NCI-H446 treated with DMSO at 0.1 percent for 48 hours (cell line): Measurements from ENCODE around the gene PLEKHN1.

Experiments used
- DNase-seq: peaks from one replicate; lab custom pipeline; 2025; lab: John Stamatoyannopoulos, UW

PLEKHN1 gene

GRCh38 chr1:962381-963300, 3.6 kb upstream of the PLEKHN1 start:
- DNase-seq, result no peak

- DNase-seq, result no peak
Observed at GRCh38 chr1:963301-963651, 3.0 kb upstream of the PLEKHN1 start.

- no peak for DNase-seq
Observed at GRCh38 chr1:963746-964525, 2.3 kb upstream of the PLEKHN1 start.

GRCh38 chr1:964691-965525, 1.4 kb upstream of the PLEKHN1 start:
- no peak for DNase-seq

- DNase-seq, result no peak
Observed at GRCh38 chr1:965526-966134, 652 bp upstream of the PLEKHN1 start.

GRCh38 chr1:966704-967300, 520 bp downstream of the PLEKHN1 start:
- no peak for DNase-seq

- no peak for DNase-seq
Observed at GRCh38 chr1:967466-968343, 1.4 kb downstream of the PLEKHN1 start.

GRCh38 chr1:969260-969855, 3.1 kb downstream of the PLEKHN1 start:
- DNase-seq, result no peak

- no peak for DNase-seq
Observed at GRCh38 chr1:970242-970972, 4.1 kb downstream of the PLEKHN1 start.

GRCh38 chr1:970973-971730, 4.9 kb downstream of the PLEKHN1 start:
- DNase-seq, result no peak

GRCh38 chr1:971751-972506, 5.6 kb downstream of the PLEKHN1 start:
- DNase-seq, result no peak

GRCh38 chr1:972726-973458, 6.6 kb downstream of the PLEKHN1 start:
- DNase-seq, result no peak

- DNase-seq, result no peak
Observed at GRCh38 chr1:973459-974292, 7.4 kb downstream of the PLEKHN1 start.

- DNase-seq, result no peak
Observed at GRCh38 chr1:974293-974640, 8.0 kb downstream of the PLEKHN1 start.

- DNase-seq, result no peak
Observed at GRCh38 chr1:974687-975328, 8.5 kb downstream of the PLEKHN1 start.

- no peak for DNase-seq
Observed at GRCh38 chr1:975365-975764, 9.1 kb downstream of the PLEKHN1 start.
